OCI-LY3 (cell line): ENCODE data around the gene ZNF487.

Experiments
- H2AFZ ChIP-seq: fragments of 200-600, 300-600 bp; shearing (Covaris generic); 2 replicates; pipeline ENCODE4 v1.6.0; 2014; ENCODE audit warnings: antibody characterized with exemption, low read depth, low read length
- H3K27ac ChIP-seq: fragments of 200-600, 300-600 bp; sonication (generic); 2 replicates; pipeline ENCODE4 v1.5.1; 2014; ENCODE audit warnings: mild to moderate bottlenecking, low read length, moderate library complexity, mixed read lengths
- H3K27me3 ChIP-seq: fragments of 200-600, 300-600 bp; sonication (generic); 2 replicates; pipeline ENCODE4 v1.6.1; 2014; ENCODE audit warnings: low read depth, low read length, mixed read lengths
- H3K36me3 ChIP-seq: fragments of 200-600, 300-600 bp; sonication (generic); replicated peaks from 2 replicates; pipeline ENCODE3; 2014; ENCODE audit warnings: low read depth, low read length, mixed read lengths
- H3K4me1 ChIP-seq: fragments of 300-600, 200-600 bp; sonication (generic); 2 replicates; pipeline ENCODE4 v1.6.1; 2014; ENCODE audit warnings: low read length, mixed read lengths
- H3K4me2 ChIP-seq: fragments of 200-600, 300-600 bp; sonication (generic); 2 replicates; pipeline ENCODE4 v1.6.1; 2014; ENCODE audit warnings: low read length, mixed read lengths
- H3K4me3 ChIP-seq: fragments of 300-600, 200-600 bp; sonication (generic); 2 replicates; pipeline ENCODE4 v1.5.1; 2014; ENCODE audit warnings: antibody characterized with exemption, mild to moderate bottlenecking, low read length, moderate library complexity
- H3K79me2 ChIP-seq: fragments of 300-600, 200-600 bp; shearing (Covaris generic); 2 replicates; pipeline ENCODE4 v1.6.1; 2014; ENCODE audit warnings: mild to moderate bottlenecking, low read length, mixed read lengths
- H3K9ac ChIP-seq: fragments of 300-600, 200-600 bp; shearing (Covaris generic); 2 replicates; pipeline ENCODE4 v1.6.0; 2014; ENCODE audit warnings: mild to moderate bottlenecking, low read length, moderate library complexity
- H3K9me3 ChIP-seq: fragments of 200-600, 300-600 bp; shearing (Covaris generic); 2 replicates; pipeline ENCODE4 v1.6.1; 2014; ENCODE audit warnings: low read length, mixed read lengths; ENCODE audit not compliant: insufficient read depth
- H4K20me1 ChIP-seq: fragments of 200-600, 300-600 bp; sonication (generic); 2 replicates; pipeline ENCODE4 v1.6.1; 2016; ENCODE audit warnings: low read length, mixed read lengths; ENCODE audit not compliant: insufficient read depth
- CTCF ChIP-seq: fragments of 200-600, 300-600 bp; sonication (generic); IDR thresholded peaks from 2 replicates; pipeline ENCODE4 v1.5.1; 2014; ENCODE audit warnings: antibody characterized with exemption, low read length, low read depth
- EZH2phosphoT487 ChIP-seq: fragments of 200-600 bp; shearing (Covaris generic); IDR thresholded peaks from 2 replicates; pipeline ENCODE4 v1.6.1; 2018; ENCODE audit warnings: antibody characterized with exemption, mixed run types, low read depth

The ZNF487 gene

GRCh38 chr10:43436291-43437140 is at the start of gene ZNF487:
ZNF487 (plus strand) TSS chr10:43437111; CDS start chr10:43475814, 38,703 bp downstream.
- Histone ChIP-seq H3K79me2 (peaks cover 5% of the 10 kb centered on the region; the same call in 1 of the 2 replicates), H2AFZ (peak within 1 kb of the TSS; percentile 99), H3K9ac (peak within 1 kb of the TSS; percentile 93), H4K20me1 (no peaks in the 10 kb centered on the region), H3K4me1 (no peaks in the 10 kb centered on the region), H3K27ac (peak within 1 kb of the TSS; percentile 59), H3K9me3 (no peaks in the 10 kb centered on the region), H3K4me3 (peak within 1 kb of the TSS; percentile 100), H3K4me2 (peak within 1 kb of the TSS; percentile 91), H3K27me3 (no peaks in the 10 kb centered on the region), H3K36me3 (no peaks in the 10 kb centered on the region)
- TF ChIP-seq CTCF (peak; percentile 24), EZH2phosphoT487 (no peak)

DNA sequence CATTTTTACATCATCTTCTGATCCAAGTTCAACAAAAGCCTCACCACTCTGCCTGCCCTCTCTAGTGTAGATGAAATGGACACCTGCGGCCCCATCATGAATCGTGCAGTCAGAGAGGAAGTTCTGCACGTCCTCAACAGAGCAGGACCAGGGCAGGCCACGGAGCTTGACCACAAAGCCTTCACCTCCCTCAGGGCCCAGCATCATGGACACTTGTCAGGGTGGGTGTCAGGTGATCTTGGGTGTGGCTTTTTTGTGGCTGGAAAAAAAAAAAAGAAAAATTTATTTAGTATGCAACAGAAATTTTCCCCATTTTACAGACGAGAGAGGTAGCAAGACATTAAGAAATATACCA is 49.3 kb upstream of the ZNF487 start:
- Histone ChIP-seq H3K79me2 (peaks cover 47% of the 10 kb centered on the region), H3K27ac (no peak overlapping the region), H3K4me2 (no peak overlapping the region), H3K9me3 (no peaks in the 10 kb centered on the region), H3K27me3 (no peaks in the 10 kb centered on the region), H4K20me1 (peaks cover 64% of the 10 kb centered on the region), H3K4me3 (no peak overlapping the region), H2AFZ (no peak overlapping the region), H3K4me1 (no peaks in the 10 kb centered on the region), H3K9ac (no peak overlapping the region), H3K36me3 (peaks cover 54% of the 10 kb centered on the region)
- no peak for TF ChIP-seq CTCF
- no peak for TF ChIP-seq EZH2phosphoT487

- H4K20me1 ChIP-seq, result peaks cover 78% of the 10 kb centered on the region
Observed at GRCh38 chr10:43389867-43390266, 47.0 kb upstream of the ZNF487 start.

More at GRCh38 chr10:43389867-43390266, 47.0 kb upstream of the ZNF487 start:
- Histone ChIP-seq H3K79me2 (peaks cover 69% of the 10 kb centered on the region), H3K27ac (no peak overlapping the region), H3K9me3 (no peaks in the 10 kb centered on the region), H2AFZ (no peak overlapping the region), H3K36me3 (peaks cover 72% of the 10 kb centered on the region), H3K4me3 (no peak overlapping the region), H3K27me3 (no peaks in the 10 kb centered on the region), H3K9ac (no peak overlapping the region), H3K4me2 (no peak overlapping the region), H3K4me1 (peaks cover 10% of the 10 kb centered on the region)
- TF ChIP-seq CTCF (no peak), EZH2phosphoT487 (no peak)
